ENCODE results near the gene ST14.

The ST14 gene

GRCh38 chr11:130157101-130157500, 2.5 kb upstream of the ST14 start:
- TF ChIP-seq CTCF (IDR thresholded peaks at IDR 0.05; ENCODE audit: low read depth, low read length): no peak
- no peak overlapping the region for H3K4me3 ChIP-seq (ENCODE audit: low read depth, low read length)

GRCh38 chr11:130157840-130158239, 1.7 kb upstream of the ST14 start:
- TF ChIP-seq CTCF (IDR thresholded peaks at IDR 0.05; ENCODE audit: low read depth, low read length): no peak
- H3K4me3 ChIP-seq (ENCODE audit: low read depth, low read length): no peak overlapping the region

- H3K4me3 ChIP-seq (ENCODE audit: low read depth, low read length): no peak overlapping the region
- no peak for TF ChIP-seq CTCF (IDR thresholded peaks at IDR 0.05; ENCODE audit: low read depth, low read length)
Measured at GRCh38 chr11:130159139-130159538, 443 bp upstream of the ST14 start.

- H3K4me3 ChIP-seq (ENCODE audit: low read depth, low read length): no peak overlapping the region
- TF ChIP-seq CTCF (IDR thresholded peaks at IDR 0.05; ENCODE audit: low read depth, low read length): no peak
Measured at GRCh38 chr11:130160498-130161155, 1.0 kb downstream of the ST14 start.

- no peak overlapping the region for H3K4me3 ChIP-seq (ENCODE audit: low read depth, low read length)
- TF ChIP-seq CTCF (IDR thresholded peaks at IDR 0.05; ENCODE audit: low read depth, low read length): no peak
Measured at GRCh38 chr11:130161441-130162145, 2.0 kb downstream of the ST14 start.

- no peak for TF ChIP-seq CTCF (IDR thresholded peaks at IDR 0.05; ENCODE audit: low read depth, low read length)
- H3K4me3 ChIP-seq (ENCODE audit: low read depth, low read length): no peak overlapping the region
Measured at GRCh38 chr11:130162733-130163132, 3.2 kb downstream of the ST14 start.

Data from WI38 (cell line).